Measurements from ENCODE around the gene ARHGAP23.

The ARHGAP23 gene

GRCh38 chr17:38545531-38546225 lies 117.4 kb downstream of the ARHGAP23 start:
- TF ChIP-seq REST (IDR thresholded peaks at IDR 0.05; ENCODE audit: insufficient read depth in 1 of 2, low read depth in 2 of 2, low read length in 2 of 2) (no peak), POLR2AphosphoS5 (IDR thresholded peaks at IDR 0.05; ENCODE audit: low read depth, low read length) (no peak), TAF1 (IDR thresholded peaks at IDR 0.05; ENCODE audit: borderline replicate concordance, insufficient read depth, low read length) (no peak), FOXP2 (optimal IDR thresholded peaks at IDR 0.05; ENCODE audit: borderline replicate concordance, extremely low read depth, extremely low read length, insufficient read depth) (no peak), SIN3A (IDR thresholded peaks at IDR 0.05; ENCODE audit: borderline replicate concordance, insufficient read depth, low read length) (no peak)

GRCh38 chr17:38546396-38546795 lies 118.1 kb downstream of the ARHGAP23 start:
- TF ChIP-seq FOXP2 (optimal IDR thresholded peaks at IDR 0.05; ENCODE audit: borderline replicate concordance, extremely low read depth, extremely low read length, insufficient read depth) = no peak

GRCh38 chr17:38547444-38547843 lies 119.2 kb downstream of the ARHGAP23 start:
- TF ChIP-seq POLR2AphosphoS5 (IDR thresholded peaks at IDR 0.05; ENCODE audit: low read depth, low read length) (no peak), REST (IDR thresholded peaks at IDR 0.05; ENCODE audit: insufficient read depth in 1 of 2, low read depth in 2 of 2, low read length in 2 of 2) (no peak), TAF1 (IDR thresholded peaks at IDR 0.05; ENCODE audit: borderline replicate concordance, insufficient read depth, low read length) (no peak), SIN3A (IDR thresholded peaks at IDR 0.05; ENCODE audit: borderline replicate concordance, insufficient read depth, low read length) (no peak), FOXP2 (optimal IDR thresholded peaks at IDR 0.05; ENCODE audit: borderline replicate concordance, extremely low read depth, extremely low read length, insufficient read depth) (no peak)

- TF ChIP-seq TAF1 (IDR thresholded peaks at IDR 0.05; ENCODE audit: borderline replicate concordance, insufficient read depth, low read length) = no peak
- TF ChIP-seq SIN3A (IDR thresholded peaks at IDR 0.05; ENCODE audit: borderline replicate concordance, insufficient read depth, low read length) = no peak
- no peak for TF ChIP-seq FOXP2 (optimal IDR thresholded peaks at IDR 0.05; ENCODE audit: borderline replicate concordance, extremely low read depth, extremely low read length, insufficient read depth)
- TF ChIP-seq POLR2AphosphoS5 (IDR thresholded peaks at IDR 0.05; ENCODE audit: low read depth, low read length) = no peak
- TF ChIP-seq REST (IDR thresholded peaks at IDR 0.05; ENCODE audit: insufficient read depth in 1 of 2, low read depth in 2 of 2, low read length in 2 of 2) = no peak
These were observed 121.0 kb downstream of the ARHGAP23 start for GRCh38 chr17:38549285-38549684.

GRCh38 chr17:38550661-38551060 lies 122.4 kb downstream of the ARHGAP23 start:
- TF ChIP-seq REST (IDR thresholded peaks at IDR 0.05; ENCODE audit: insufficient read depth in 1 of 2, low read depth in 2 of 2, low read length in 2 of 2) (no peak), SIN3A (IDR thresholded peaks at IDR 0.05; ENCODE audit: borderline replicate concordance, insufficient read depth, low read length) (no peak), FOXP2 (optimal IDR thresholded peaks at IDR 0.05; ENCODE audit: borderline replicate concordance, extremely low read depth, extremely low read length, insufficient read depth) (no peak), TAF1 (IDR thresholded peaks at IDR 0.05; ENCODE audit: borderline replicate concordance, insufficient read depth, low read length) (no peak), POLR2AphosphoS5 (IDR thresholded peaks at IDR 0.05; ENCODE audit: low read depth, low read length) (no peak)
